ENCODE measurements around the gene REXO1.

DNA sequence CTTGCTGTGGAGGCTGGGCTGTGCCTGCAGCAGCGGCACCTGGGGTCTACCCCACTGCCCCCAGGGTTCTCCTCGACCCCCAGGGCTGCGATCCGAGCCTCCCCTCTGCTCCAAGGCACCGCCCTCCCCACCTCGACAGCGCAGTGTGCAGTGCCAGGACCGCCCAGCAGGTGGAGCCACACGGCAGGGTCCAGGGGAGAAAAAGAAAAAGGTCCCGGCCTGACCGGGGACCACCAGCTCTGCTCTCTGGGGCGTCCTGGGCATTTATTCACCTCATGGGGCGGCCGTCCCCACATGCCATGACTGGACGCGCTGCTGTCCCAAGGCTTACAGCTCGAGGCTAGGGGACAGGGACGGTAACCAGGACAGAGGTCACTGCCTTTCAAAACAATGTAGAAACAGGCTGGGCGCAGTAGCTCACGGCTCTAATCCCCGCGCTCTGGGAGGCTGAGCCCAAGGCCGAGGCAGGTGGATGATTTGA lies 10.6 kb downstream of the REXO1 start:
- TF ChIP-seq, protein P1, sequence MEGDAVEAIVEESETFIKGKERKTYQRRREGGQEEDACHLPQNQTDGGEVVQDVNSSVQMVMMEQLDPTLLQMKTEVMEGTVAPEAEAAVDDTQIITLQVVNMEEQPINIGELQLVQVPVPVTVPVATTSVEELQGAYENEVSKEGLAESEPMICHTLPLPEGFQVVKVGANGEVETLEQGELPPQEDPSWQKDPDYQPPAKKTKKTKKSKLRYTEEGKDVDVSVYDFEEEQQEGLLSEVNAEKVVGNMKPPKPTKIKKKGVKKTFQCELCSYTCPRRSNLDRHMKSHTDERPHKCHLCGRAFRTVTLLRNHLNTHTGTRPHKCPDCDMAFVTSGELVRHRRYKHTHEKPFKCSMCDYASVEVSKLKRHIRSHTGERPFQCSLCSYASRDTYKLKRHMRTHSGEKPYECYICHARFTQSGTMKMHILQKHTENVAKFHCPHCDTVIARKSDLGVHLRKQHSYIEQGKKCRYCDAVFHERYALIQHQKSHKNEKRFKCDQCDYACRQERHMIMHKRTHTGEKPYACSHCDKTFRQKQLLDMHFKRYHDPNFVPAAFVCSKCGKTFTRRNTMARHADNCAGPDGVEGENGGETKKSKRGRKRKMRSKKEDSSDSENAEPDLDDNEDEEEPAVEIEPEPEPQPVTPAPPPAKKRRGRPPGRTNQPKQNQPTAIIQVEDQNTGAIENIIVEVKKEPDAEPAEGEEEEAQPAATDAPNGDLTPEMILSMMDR (IDR thresholded peaks at IDR 0.05; ENCODE audit: borderline replicate concordance, extremely low read depth, low read length, poor library complexity, severe bottlenecking), result peak; percentile 90
- TF ChIP-seq EZH2 (IDR thresholded peaks at IDR 0.05; ENCODE audit: borderline replicate concordance, low read depth, low read length, severe bottlenecking), result no peak
